ENCODE measurements around the gene PPP1R36.

PPP1R36 gene

GRCh38 chr14:64572386-64573104 lies 22.8 kb downstream of the PPP1R36 start:
- no peak for DNase-seq

DNA sequence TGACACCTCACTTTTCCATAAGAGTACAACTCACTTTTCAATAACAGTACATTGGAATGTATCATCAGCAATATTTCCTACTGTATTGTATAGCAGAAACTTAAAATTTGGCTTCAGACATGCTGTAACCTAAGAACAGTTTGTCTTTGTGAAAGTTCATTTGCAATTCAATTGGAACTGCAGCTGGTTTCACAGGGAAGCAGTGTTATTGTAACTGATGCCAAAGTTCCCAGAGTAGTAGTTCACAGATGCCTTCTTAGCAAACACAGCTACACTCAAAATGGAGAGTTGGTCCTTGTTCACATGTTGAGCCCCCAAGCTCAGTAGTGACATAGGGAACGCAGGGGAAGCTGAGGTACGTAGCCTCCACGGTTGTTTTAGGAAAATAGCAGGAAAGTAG lies 23.3 kb downstream of the PPP1R36 start:
- no peak for DNase-seq

- no peak for DNase-seq
Observed at GRCh38 chr14:64574371-64575107, 24.8 kb downstream of the PPP1R36 start.

- no peak for DNase-seq
Observed at GRCh38 chr14:64577211-64577610, 27.4 kb downstream of the PPP1R36 start.

- no peak for DNase-seq
Observed at GRCh38 chr14:64580467-64580866, 30.7 kb downstream of the PPP1R36 start.

GRCh38 chr14:64581363-64581762 lies 31.6 kb downstream of the PPP1R36 start:
- no peak for DNase-seq

- no peak for DNase-seq
Observed at GRCh38 chr14:64581817-64582216, 32.1 kb downstream of the PPP1R36 start.

GRCh38 chr14:64584190-64584589 lies 34.4 kb downstream of the PPP1R36 start:
- DNase-seq = no peak

GRCh38 chr14:64591809-64592208 lies 42.0 kb downstream of the PPP1R36 start:
- DNase-seq = no peak

DNA sequence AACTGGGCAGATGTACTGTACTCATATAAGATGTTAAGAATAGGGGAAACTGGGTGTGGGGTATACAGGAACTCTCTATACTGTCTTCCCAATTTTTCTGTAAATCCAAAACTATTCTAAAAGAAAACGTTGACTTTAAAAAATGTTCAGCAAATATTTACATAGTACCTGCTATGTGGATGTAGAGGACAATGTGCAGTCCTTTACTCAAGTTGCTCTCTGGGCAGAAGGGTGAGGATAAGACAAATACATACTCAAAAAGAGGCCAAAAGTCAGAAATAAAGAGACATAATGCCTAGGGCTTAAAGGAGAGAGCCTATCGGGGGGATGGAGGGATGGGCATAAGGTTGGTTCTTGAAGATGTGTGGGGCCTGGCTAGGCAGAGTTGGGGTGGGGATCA lies 44.7 kb downstream of the PPP1R36 start:
- DNase-seq = no peak

DNA sequence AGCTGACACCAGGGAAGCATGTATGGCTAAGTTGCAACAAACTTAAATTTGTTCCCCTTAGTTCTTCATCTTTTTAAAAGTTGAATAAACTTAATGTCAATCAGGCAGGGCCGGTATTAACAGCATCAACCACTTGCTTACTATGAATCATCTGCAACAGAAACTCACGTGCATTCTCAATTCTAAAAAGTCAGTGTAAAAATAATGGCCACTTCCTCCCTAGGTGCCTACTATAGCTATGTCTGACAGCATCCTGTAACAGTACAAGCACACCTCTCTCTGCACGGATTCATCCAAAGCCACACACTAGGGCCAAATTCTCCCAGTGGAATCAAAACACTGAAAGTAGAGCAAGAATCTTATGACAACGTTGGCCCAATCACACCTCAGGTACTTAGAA lies 48.6 kb downstream of the PPP1R36 start:
- no peak for DNase-seq

GRCh38 chr14:64601571-64601970 lies 51.8 kb downstream of the PPP1R36 start:
- DNase-seq = no peak

DNA sequence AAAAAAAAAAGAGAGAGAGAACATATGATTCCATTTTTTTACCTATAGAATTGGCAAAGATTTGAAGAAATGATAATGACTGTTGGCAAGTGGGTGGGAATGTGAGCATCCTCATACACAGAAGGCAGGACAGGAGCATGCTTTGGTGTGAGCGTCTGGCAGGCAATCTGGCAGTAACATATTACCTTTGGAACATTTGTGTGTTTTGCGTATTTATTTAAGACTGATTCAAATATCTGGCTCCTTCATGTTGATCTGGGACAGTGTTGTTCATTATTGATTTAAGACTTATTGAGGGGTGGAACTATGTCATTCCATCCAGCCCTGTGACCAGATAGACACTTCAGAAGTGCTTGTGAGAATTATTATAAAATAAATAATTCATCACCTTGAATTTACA lies 53.1 kb downstream of the PPP1R36 start:
- no peak for DNase-seq

GRCh38 chr14:64604001-64604400 lies 54.2 kb downstream of the PPP1R36 start:
- DNase-seq = no peak

GRCh38 chr14:64604881-64605280 lies 55.1 kb downstream of the PPP1R36 start:
- DNase-seq = no peak

DNA sequence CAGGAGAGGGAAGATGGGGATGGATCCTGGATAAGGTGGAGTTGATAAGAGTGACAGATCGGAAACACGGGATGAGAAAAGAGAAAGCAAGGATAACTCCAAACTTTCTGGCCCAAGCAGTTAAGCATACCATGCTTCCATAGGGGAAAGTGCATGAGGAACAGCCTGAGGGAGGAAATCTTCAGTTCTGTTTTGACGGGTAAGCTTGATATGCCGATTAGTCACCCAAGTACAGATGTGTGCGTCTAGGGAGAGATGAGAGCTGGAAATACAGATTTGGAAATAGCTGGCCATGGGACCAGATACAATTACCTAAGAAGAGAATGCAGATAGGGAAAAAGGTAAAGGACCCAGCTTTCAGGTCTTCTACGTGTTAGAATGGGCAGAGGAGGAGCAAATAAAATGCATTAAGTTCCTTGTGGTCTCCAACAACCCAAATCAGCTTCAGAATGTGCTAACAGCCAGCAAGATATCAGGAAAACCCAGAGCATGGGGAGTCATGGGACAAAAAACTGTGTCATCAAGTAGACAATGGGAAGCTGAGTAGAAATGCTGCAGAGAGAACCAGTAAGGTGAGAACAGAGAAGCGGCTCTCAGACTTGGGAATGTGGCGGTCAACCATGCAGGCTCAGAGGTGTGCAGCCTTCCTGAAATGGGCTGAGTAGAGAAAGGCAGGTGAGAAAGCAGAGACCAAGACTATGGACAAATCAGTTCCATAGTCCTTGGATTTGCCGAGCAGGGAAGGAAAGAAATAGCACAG lies 56.3 kb downstream of the PPP1R36 start:
- no peak for DNase-seq

GRCh38 chr14:64610049-64610746 lies 60.4 kb downstream of the PPP1R36 start:
- DNase-seq = no peak

GRCh38 chr14:64611358-64612020 lies 61.7 kb downstream of the PPP1R36 start:
- DNase-seq = peak; percentile 35

DNA sequence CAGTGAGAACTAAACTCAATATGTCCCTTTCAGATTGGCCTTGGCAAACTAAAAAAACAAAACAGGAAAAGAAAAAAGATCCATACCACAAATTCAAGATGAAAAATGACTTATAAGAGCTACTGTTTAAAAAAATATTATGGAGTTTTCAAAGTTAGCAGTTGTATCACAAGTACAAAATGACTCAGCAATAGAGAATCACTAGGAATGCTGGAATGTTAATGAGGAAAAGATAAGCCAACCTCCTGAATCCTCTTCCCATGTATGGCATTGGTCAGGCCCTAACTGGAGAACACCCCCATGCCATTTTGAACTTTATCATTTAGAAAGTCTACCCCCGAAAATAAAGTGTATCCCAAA lies 62.2 kb downstream of the PPP1R36 start:
- DNase-seq = no peak

DNA sequence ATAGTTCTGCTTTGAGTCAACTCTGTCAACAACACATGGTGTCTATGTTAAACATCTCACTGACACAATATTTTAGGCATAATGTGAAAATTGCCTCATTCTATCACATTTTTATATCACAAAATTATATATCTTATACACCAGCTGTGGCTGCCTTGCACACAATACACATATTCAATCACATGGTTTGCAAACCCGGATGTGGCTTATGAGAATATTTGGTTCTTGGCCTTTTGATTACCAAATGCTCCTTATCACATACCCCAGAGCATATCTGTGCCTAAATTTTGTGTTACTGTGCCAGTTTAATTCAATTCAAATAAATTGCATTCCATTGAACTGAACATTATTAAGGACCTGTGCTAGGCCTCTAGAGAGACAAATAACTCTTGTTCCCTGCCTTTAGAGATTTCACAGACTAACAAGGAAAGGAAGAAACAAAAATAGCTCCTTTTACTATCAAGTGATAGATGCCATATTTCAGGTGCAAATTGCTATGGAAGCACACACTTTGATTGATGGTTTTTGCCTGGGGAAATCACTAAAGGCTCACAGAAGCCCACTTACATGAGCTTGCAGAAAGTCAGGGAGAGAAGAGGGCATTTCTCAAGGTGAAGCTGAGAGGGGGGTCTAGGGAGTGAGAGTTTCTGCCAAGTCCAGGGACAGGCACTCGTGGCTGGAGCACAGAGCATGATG lies 63.4 kb downstream of the PPP1R36 start:
- no peak for DNase-seq

GRCh38 chr14:64614166-64614565 lies 64.4 kb downstream of the PPP1R36 start:
- no peak for DNase-seq

DNA sequence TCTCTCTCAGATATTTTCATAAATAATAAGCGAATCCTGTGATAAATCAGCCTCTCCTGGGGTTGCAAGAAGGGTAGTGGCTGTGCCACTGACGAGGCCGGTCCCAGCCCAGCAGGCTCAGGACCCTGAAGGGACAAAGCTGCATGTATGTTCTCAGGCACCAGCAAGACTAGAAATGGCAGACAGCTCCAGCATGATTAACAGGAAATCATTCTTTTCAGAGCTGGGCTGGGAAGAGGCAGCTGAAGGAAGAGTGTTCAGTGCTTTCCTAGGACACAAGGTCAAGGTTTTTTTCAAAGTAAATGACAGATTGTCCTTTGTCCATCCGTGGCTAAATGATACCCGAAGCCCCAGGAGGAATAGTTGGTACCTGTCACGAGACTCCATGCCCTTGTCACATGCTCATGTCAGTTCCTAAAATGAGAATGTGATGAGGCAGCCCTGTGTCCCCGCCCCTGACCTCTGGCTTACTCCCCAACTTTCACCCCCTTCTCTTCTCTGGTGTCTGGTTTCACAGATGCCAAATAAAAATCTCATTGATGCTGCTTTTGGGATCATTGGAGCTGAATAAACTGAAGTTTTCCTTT lies 65.1 kb downstream of the PPP1R36 start:
- no peak for DNase-seq
